ENCODE results near the gene SORT1.
A peak's percentile ranks its signal among the peaks of the same experiment; 100 is the strongest.

SORT1 gene

DNA sequence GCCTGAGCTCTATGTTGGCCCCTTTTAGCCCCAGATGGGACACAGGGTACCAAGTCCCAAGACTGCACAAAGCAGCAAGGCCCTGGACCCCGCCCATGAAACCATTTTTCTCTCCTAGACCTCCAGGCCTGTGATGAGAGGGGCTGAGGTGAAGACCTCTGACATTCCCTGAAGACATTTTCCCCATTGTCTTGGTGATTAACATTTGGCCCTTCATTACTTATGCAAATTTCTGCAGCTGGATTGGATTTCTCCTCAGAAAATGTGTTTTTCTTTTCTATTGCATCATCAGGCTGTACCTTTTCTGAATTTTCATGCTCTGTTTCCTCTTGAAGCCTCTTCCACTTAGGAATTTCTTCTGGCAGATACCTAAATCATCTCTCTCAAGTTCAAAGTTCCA lies 36.8 kb upstream of the SORT1 start:
- DNase-seq (ENCODE audit: low read depth, low spot score) = no peak
- no peak overlapping the region for H3K4me3 ChIP-seq (ENCODE audit: low read depth, low read length)
- ChIA-PET POLR2A (no interaction called here), CTCF (interaction anchor here (1.2 kb wide), 1 partner anchor 98 kb away, joined by 9 read pairs; no protein-coding TSS in a partner anchor)
- TF ChIP-seq, protein P1, sequence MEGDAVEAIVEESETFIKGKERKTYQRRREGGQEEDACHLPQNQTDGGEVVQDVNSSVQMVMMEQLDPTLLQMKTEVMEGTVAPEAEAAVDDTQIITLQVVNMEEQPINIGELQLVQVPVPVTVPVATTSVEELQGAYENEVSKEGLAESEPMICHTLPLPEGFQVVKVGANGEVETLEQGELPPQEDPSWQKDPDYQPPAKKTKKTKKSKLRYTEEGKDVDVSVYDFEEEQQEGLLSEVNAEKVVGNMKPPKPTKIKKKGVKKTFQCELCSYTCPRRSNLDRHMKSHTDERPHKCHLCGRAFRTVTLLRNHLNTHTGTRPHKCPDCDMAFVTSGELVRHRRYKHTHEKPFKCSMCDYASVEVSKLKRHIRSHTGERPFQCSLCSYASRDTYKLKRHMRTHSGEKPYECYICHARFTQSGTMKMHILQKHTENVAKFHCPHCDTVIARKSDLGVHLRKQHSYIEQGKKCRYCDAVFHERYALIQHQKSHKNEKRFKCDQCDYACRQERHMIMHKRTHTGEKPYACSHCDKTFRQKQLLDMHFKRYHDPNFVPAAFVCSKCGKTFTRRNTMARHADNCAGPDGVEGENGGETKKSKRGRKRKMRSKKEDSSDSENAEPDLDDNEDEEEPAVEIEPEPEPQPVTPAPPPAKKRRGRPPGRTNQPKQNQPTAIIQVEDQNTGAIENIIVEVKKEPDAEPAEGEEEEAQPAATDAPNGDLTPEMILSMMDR (IDR thresholded peaks at IDR 0.05; ENCODE audit: insufficient read depth, low read length, missing control alignments) = no peak

DNA sequence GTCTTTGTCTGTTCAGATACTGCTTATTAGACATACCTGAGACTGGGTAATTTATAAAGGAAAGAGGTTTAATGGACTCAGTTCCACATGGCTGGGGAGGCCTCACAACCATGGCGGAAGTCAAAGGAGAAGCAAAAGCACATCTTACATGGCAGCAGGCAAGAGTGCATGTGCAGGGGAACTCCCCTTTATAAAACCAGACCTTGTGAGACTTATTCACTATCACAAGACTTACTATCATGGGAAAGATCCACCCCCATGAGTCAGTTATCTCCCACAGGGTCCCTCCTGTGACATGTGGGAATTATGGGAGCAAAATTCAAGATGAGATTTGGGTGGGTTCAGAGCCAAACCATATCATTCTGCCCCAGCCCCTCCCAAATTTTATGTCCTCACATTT lies 35.6 kb upstream of the SORT1 start:
- DNase-seq (ENCODE audit: low read depth, low spot score) = no peak
- H3K4me3 ChIP-seq (ENCODE audit: low read depth, low read length) = no peak overlapping the region
- CTCF ChIA-PET = interaction anchor here (0.9 to 1.2 kb wide), 2 partner anchors 99 kb away, joined by 5 to 9 read pairs; no protein-coding TSS in a partner anchor
- POLR2A ChIA-PET = no interaction called here
- TF ChIP-seq, protein P1 (IDR thresholded peaks at IDR 0.05; ENCODE audit: insufficient read depth, low read length, missing control alignments) = no peak

DNA sequence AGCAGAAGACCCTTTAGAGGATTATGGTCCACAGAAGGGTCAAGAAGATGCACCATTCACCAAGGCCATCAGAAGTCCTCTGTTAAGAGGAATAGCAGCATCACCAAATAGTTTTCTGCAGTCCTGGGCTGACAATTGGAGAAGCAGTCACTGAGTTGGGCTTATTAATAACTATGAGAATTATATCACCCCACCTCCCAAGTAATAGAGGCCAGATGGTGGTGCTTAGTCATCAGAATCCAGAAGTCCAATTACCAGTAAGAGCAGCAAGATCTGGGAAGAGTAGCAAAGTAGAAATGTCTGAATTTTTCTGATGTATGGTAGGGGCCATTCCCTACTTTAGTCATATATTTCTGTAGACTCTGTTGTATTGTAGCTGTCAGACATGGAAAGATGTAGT lies 34.6 kb upstream of the SORT1 start:
- POLR2A ChIA-PET = no interaction called here
- TF ChIP-seq, protein P1 (IDR thresholded peaks at IDR 0.05; ENCODE audit: insufficient read depth, low read length, missing control alignments) = no peak
- DNase-seq (ENCODE audit: low read depth, low spot score) = peak; percentile 37

DNA sequence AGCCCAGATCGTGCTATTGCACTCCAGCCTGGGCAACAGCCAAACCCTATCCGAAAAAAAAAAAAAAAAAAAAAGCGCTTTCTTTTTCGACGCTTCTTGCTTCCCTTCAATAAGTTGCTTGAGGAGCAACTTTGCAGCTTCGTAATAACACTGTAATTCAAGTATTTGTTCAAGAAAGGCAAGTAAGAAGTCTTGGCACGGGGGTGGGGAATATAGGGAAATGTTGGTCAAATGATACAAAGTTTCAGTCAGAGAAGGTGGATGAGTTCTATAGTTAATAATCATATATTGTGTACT lies 29.4 kb upstream of the SORT1 start:
- CTCF ChIA-PET = interaction anchor here (1.3 to 9.3 kb wide), 4 partner anchors 10 to 104 kb away, joined by 4 to 86 read pairs (median 48); partner anchors contain the start of gene CYB561D1
- H3K4me3 ChIP-seq (ENCODE audit: low read depth, low read length) = peak overlapping the region; percentile 92
- POLR2A ChIA-PET = interaction anchor here (2.0 kb wide), 1 partner anchor 12 kb away, joined by 7 read pairs; no protein-coding TSS in a partner anchor
- TF ChIP-seq, protein P1 (IDR thresholded peaks at IDR 0.05; ENCODE audit: insufficient read depth, low read length, missing control alignments) = no peak
- DNase-seq (ENCODE audit: low read depth, low spot score) = no peak

More for the DNA sequence above, 34.6 kb upstream of the SORT1 start:
- CTCF ChIA-PET = interaction anchor here (0.9 to 9.3 kb wide), 3 partner anchors 59 to 100 kb away, joined by 5 to 86 read pairs (median 6); partner anchors contain the start of gene CYB561D1
- H3K4me3 ChIP-seq (ENCODE audit: low read depth, low read length) = no peak overlapping the region

DNA sequence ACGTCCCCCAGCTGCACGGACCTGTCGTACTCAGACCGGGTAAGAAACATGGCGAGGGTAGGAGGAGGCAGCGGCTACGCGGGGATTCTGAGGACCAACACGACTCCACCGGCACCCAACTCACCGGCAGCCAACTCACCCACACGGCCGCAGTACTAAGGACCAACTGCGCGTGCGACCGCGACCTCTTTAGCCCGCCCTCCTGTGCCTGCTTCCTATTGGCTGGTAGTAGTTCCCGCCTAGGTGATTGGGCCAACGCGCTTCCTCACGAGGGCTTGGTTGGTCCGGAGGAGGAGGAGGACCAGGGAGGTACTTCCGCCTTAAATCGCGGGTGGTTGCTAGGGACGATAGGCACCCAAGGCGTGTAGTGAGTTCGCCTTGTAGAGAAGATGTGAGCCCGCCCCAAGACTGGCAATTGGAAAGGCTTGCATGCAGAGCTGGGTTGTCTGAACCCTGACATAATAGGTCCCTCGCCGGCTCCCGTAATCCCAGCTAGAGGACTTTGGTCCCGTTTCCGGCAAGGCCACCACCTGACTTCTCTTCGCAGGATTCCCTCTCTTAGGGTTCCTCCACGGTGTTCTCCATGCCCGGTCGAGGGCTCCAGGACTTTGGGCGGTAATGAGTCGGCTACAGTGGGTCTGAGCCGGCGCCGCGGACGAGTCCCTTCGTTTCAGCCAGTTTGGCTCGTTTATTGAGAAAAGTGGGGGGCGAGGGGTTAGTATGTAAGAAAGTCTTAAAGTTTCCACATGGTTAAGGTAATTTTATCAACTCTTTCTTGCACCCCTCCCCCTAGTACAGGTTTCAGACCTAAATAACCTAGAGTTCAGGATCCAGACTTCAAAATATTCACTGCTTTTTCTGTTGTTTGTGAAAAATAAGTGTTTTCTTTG lies 28.8 kb upstream of the SORT1 start, which contains the start of gene PSMA5:
Gene PSMA5, minus strand, starts transcription at position 168 of the 890 bp plus-strand sequence. Its CDS starts 118 bp downstream, at position 50.
- H3K4me3 ChIP-seq (ENCODE audit: low read depth, low read length) = peak within 1 kb of the TSS; percentile 92
- DNase-seq (ENCODE audit: low read depth, low spot score) = peak; percentile 97
- TF ChIP-seq, protein P1 (IDR thresholded peaks at IDR 0.05; ENCODE audit: insufficient read depth, low read length, missing control alignments) = no peak
- ChIA-PET POLR2A (interaction anchor here (0.6 to 2.0 kb wide), 2 partner anchors 12 to 224 kb away, joined by 3 to 7 read pairs; no protein-coding TSS in a partner anchor), CTCF (interaction anchor here (0.8 to 9.3 kb wide), 4 partner anchors 24 to 104 kb away, joined by 4 to 86 read pairs (median 48); partner anchors contain the start of gene CYB561D1)
